C4-2B (cell line): Measurements from ENCODE around the gene API5.

Experiments
- CTCF ChIP-seq: fragments of 450-650 bp; conservative IDR thresholded peaks from 2 replicates; pipeline ENCODE4 v1.5.1; 2017; ENCODE audit warnings: mild to moderate bottlenecking
- ZFX ChIP-seq: fragments of 450-650 bp; IDR thresholded peaks from 2 replicates; pipeline ENCODE4 v1.6.1; 2017

DNA sequence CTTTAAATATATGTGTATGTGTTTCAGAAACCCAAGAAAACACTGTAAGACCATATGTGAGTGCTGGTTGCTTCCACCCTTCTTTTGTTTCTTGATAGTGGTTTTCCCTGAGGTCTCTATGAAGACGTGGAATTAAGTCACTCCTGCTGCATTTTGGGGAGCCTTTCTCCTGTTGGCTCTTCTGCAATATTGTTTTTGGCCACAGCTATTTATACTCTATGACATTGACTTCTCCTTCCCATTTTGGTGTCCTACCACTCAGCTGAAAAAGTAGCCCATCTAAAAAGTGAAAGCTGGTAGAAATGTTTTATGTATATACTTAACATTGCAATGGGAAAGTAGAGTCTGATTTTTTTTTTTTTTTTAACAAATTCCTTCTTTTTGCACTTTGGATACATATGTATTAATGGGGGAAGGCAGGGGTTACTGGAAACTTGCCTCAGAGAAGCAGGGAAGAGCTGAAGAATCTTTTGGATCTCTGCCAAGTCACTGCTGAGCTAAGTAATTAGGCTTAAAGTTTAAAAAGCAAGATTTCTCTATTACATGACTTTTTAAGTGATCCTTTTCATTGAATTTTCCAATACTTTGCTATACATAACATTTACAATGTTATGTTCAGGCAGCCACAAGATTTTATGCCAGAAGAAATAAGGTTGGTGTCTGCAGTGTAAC lies 48.7 kb downstream of the API5 start:
- TF ChIP-seq CTCF (no peak), ZFX (no peak)
